OCI-LY1 (cell line): ENCODE measurements around the gene CEP85.

ENCODE experiments used
- CTCF ChIP-seq: fragments of 200-600 bp; sonication (generic), shearing (Covaris generic); IDR thresholded peaks from 2 replicates; pipeline ENCODE4 v1.5.1; 2017; ENCODE audit warnings: mild to moderate bottlenecking, antibody characterized with exemption, low read length, moderate library complexity, mixed read lengths
- EZH2 ChIP-seq: fragments of 200-600 bp; sonication (generic), shearing (Covaris generic); IDR thresholded peaks from 2 replicates; pipeline ENCODE4 v1.8.0; 2017; ENCODE audit warnings: borderline replicate concordance, mixed run types, mild to moderate bottlenecking, antibody characterized with exemption, low read length, moderate library complexity, mixed read lengths

- TF ChIP-seq CTCF = no peak
- no peak for TF ChIP-seq EZH2
These were observed 86.9 kb downstream of the CEP85 start for GRCh38 chr1:26320896-26321295.
